Keratinocyte (primary cell): Measurements from ENCODE around the gene CLCN2.

ENCODE experiments used
- EZH2 ChIP-seq: IDR thresholded peaks from one replicate; pipeline ENCODE4 v1.6.1; 2012; ENCODE audit warnings: inconsistent platforms, mild to moderate bottlenecking, low read length, moderate library complexity
- TF ChIP-seq, protein P1 (sequence below), 3 experiments: IDR thresholded peaks in 1 of 3; conservative IDR thresholded peaks in 1 of 3; optimal IDR thresholded peaks in 1 of 3; 2 replicates in 2 of 3; 3 replicates in 1 of 3; pipeline versions ENCODE3 to v1.5.1; 2011; ENCODE audit warnings: low read length in 3 of 3, mild to moderate bottlenecking in 3 of 3, moderate library complexity in 2 of 3, control low read depth in 1 of 3, inconsistent platforms in 1 of 3; ENCODE audit not compliant: insufficient read depth in 2 of 3; ENCODE audit errors: extremely low read depth in 1 of 3

DNA sequence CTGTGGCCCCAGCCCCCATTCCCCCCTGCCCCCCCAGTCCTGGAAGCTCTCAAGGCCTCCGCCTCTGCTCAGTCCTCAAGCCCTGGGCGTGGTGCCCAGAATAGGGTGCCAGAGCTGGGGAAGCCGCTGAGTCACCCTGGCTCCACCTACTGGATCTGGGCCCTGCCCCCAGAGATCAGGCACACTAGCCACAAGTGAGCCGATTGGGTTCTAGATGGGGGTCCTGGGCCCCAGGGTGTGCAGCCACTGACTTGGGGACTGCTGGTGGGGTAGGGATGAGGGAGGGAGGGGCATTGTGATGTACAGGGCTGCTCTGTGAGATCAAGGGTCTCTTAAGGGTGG, 41.3 kb downstream of the CLCN2 start:
- TF ChIP-seq, protein P1, sequence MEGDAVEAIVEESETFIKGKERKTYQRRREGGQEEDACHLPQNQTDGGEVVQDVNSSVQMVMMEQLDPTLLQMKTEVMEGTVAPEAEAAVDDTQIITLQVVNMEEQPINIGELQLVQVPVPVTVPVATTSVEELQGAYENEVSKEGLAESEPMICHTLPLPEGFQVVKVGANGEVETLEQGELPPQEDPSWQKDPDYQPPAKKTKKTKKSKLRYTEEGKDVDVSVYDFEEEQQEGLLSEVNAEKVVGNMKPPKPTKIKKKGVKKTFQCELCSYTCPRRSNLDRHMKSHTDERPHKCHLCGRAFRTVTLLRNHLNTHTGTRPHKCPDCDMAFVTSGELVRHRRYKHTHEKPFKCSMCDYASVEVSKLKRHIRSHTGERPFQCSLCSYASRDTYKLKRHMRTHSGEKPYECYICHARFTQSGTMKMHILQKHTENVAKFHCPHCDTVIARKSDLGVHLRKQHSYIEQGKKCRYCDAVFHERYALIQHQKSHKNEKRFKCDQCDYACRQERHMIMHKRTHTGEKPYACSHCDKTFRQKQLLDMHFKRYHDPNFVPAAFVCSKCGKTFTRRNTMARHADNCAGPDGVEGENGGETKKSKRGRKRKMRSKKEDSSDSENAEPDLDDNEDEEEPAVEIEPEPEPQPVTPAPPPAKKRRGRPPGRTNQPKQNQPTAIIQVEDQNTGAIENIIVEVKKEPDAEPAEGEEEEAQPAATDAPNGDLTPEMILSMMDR (optimal IDR thresholded peaks at IDR 0.05 in 1 of 3, IDR thresholded peaks at IDR 0.05 in 1 of 3, conservative IDR thresholded peaks at IDR 0.05 in 1 of 3; ENCODE audit: extremely low read depth in 1 of 3, insufficient read depth in 2 of 3, low read length in 3 of 3): no peak
- TF ChIP-seq EZH2: no peak
